Heart left ventricle (tissue), 16 donors: ENCODE measurements around the gene SERPINA12. TPM values are rescaled to one million over a fixed set of nuclear protein-coding genes. Genes with fewer than 3 reads are reported as not detected.

Experiments used
- ATAC-seq, 4 donors: fragments of 200-7000 bp; cut with Tn5 transposase; one replicate each; pipeline ENCODE4 v1.9.1; 2020 to 2022; ENCODE audit warnings: moderate library complexity in 4 of 4, mild to moderate bottlenecking in 3 of 4, moderate number of reproducible peaks in 1 of 4
- DNase-seq, 5 donors: peaks; one replicate each; pipeline ENCODE4 v3.0.0-alpha.2; 2020
- H3K27ac ChIP-seq, 12 donors: fragments of 200-600 bp; sonication (generic) in 4 of 12; one replicate each; pipeline versions ENCODE4 v1.5.0 to v1.8.0; 2016 to 2022; ENCODE audit warnings: mild to moderate bottlenecking in 2 of 12
- H3K27me3 ChIP-seq, 9 donors: fragments of 200-600 bp; sonication (generic) in 2 of 9; one replicate each; pipeline versions ENCODE4 v1.5.1 to v1.8.0; 2016 to 2022; ENCODE audit warnings: mild to moderate bottlenecking in 3 of 9
- H3K36me3 ChIP-seq, 9 donors: fragments of 200-600 bp; sonication (generic) in 2 of 9; one replicate each; pipeline versions ENCODE4 v1.5.0 to v1.8.0; 2018 to 2022; ENCODE audit warnings: mild to moderate bottlenecking in 2 of 9
- H3K4me1 ChIP-seq, 12 donors: fragments of 200-600 bp; sonication (generic) in 4 of 12; one replicate each; pipeline versions ENCODE4 v1.5.0 to v1.8.0; 2016 to 2022; ENCODE audit warnings: mild to moderate bottlenecking in 3 of 12
- H3K4me3 ChIP-seq, 12 donors: fragments of 200-600 bp; sonication (generic) in 4 of 12; one replicate each; pipeline versions ENCODE4 v1.5.0 to v1.8.0; 2017 to 2022; ENCODE audit warnings: mild to moderate bottlenecking in 9 of 12, moderate library complexity in 4 of 12
- H3K9me3 ChIP-seq, 12 donors: fragments of 200-600 bp; sonication (generic) in 4 of 12; one replicate each; pipeline versions ENCODE4 v1.5.0 to v1.8.0; 2016 to 2022; ENCODE audit warnings: mild to moderate bottlenecking in 1 of 12
- CTCF ChIP-seq, 12 donors: fragments of 200-600 bp; sonication (generic) in 4 of 12; IDR thresholded peaks; one replicate each; pipeline versions ENCODE4 v1.5.0 to v1.8.0; 2018 to 2022; ENCODE audit warnings: antibody characterized with exemption in 12 of 12, mild to moderate bottlenecking in 5 of 12
- POLR2A ChIP-seq, 2 donors: fragments of 450-650 bp; IDR thresholded peaks; one replicate each; pipeline ENCODE4 v1.6.1; 2017; ENCODE audit warnings: antibody characterized with exemption in 2 of 2, mild to moderate bottlenecking in 2 of 2, moderate library complexity in 2 of 2
- WGBS, 4 donors: extraction: QIAGEN DNeasy Blood & Tissue Kit in 2 of 4; methylation state at CpG; one replicate each; pipeline versions ENCODE4 v1.1.5 to v1.1.7; 2013 to 2018; 5-methylcytosine and 5-hydroxymethylcytosine counted together
- intact Hi-C, 10 donors: fragments of 100-400 bp; cut with DNase I; formaldehyde crosslinking; loops; one replicate each; pipeline versions ENCODE4 v1.11.1 to v1.14.2; 2022
- polyA plus RNA-seq, 2 donors: library from polyadenylated mRNA; stranded (reverse); fragments of 200-250 nt; gene quantifications; one replicate each; pipeline ENCODE4 v1.2.3, GENCODE V29; 2013
- total RNA-seq, 9 donors: library from RNA; depleted of rRNA in 2 of 9; stranded (reverse); fragments of >200 nt in 2 of 9; fragmentation: NEBNext Ultra II Directional in 3 of 9; extraction: Animal tissue kit (Norgen Biotek cat#: 25700) in 3 of 9; gene quantifications; one replicate each; pipeline versions ENCODE4 v1.1.0 to v1.2.4, GENCODE V29; 2016 to 2023
- donor health status: ischemic (EF 13 %, LVEDD 7.1; RV severe dilation, severe dysfunction).
- donor health status: healthy with polysubstance abuse.
- donor health status: DM: no; HTN: yes; CAD: no.
- donor health status: DM: no; HTN: no; CAD: no.
- donor health status: ischemic (EF 25% LVEDD 6.9; RV normal size, moderate dysfunction).
- donor health status: ischemic (EF 25% LVEDD 5.7; RV mildly dilated, moderate dysfunction).
- donor health status: healthy.
- donor health status: DM: yes; HTN: yes; CAD: no.
- donor health status: ischemic (EF 35%, LVEDD 5.7; RV mildly dilated, moderate dysfunction).
- donor health status: nonischemic (EF 11% LVEDD 7.7; RV severe dilation, severe dysfunction).
- donor health status: DM: yes; HTN: yes; CAD: no.
- donor health status: PGD.
- donor health status: ischemic (EF 29% LVEDD 5.4; RV normal size, mild dysfunction).
- donor health status: nonischemic (EF 23%, LVEDD 6.1; RV moderate dilation, normal function).

The SERPINA12 gene
- total and polyA plus RNA-seq, 11 donors = not detected

DNA sequence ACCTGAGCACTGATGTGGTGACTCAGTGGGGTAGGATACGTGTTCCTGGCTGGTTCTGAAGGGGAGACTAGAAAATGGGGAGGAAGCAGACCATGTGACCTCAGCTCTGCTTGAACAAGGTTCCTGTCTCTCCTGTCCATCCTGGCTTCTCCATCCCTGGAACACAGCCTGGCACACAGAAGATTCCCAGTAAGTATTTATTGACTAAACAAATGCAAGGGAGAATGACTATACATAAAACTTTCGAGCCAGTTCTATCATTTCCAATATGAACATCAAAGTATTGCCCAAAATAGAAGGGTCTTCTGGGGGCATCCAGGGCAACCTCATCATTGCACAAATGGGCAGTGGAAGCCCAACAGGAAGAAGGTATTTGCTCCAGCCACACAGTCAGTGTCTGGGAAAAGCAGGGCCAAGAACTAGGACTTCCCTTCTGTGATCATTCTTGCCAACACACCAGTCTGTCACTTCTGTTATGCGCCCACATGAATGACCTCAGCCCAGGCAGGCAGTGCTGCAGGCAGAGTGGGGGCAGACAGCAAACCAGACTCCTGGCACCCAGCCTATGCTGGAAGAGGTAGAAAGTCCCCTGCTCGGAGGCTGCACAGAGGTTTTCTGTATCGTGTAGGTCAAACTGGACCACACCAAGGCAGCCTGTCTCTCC is 27.7 kb downstream of the SERPINA12 start:
- 68 to 74% (median 71%) methylated on average over 5 of the region's 5 CpGs for WGBS, 4 donors
- peaks cover 0 to 21% (median 11%) of the 10 kb centered on the region in 12 donors for H3K9me3 ChIP-seq
- intact Hi-C loops = loop anchor here in 5 of 10 donors (10.0 kb wide), 3 partner anchors 127 to 447 kb away; no protein-coding TSS in a partner anchor
- H3K36me3 ChIP-seq = no peaks in the 10 kb centered on the region
- H3K4me1 ChIP-seq = peaks cover 0 to 8% (median 6%) of the 10 kb centered on the region in 12 donors
- no peak overlapping the region for H3K4me3 ChIP-seq
- ATAC-seq = no peak
- H3K27me3 ChIP-seq = peaks cover 0 to 20% (median 6%) of the 10 kb centered on the region in 9 donors
- TF ChIP-seq POLR2A (IDR thresholded peaks at IDR 0.05) (no peak), CTCF (IDR thresholded peaks at IDR 0.05) (no peak)
- DNase-seq = no peak
- no peak overlapping the region for H3K27ac ChIP-seq

- Histone ChIP-seq H3K4me1 (no peaks in the 10 kb centered on the region), H3K27ac (no peak overlapping the region), H3K9me3 (peaks cover 0 to 21% (median 11%) of the 10 kb centered on the region in 12 donors), H3K4me3 (no peak overlapping the region), H3K27me3 (peaks cover 0 to 14% (median 4%) of the 10 kb centered on the region in 9 donors), H3K36me3 (no peaks in the 10 kb centered on the region)
- no peak for ATAC-seq
- WGBS, 4 donors = 25 to 38% (median 34%) methylated on average over 2 of the region's 2 CpGs
- no peak for DNase-seq
- TF ChIP-seq POLR2A (IDR thresholded peaks at IDR 0.05) (no peak), CTCF (IDR thresholded peaks at IDR 0.05) (no peak)
- intact Hi-C loops = loop anchor here in 5 of 10 donors (10.0 kb wide), 3 partner anchors 126 to 446 kb away; no protein-coding TSS in a partner anchor
Observed at GRCh38 chr14:94480809-94481208, 28.5 kb downstream of the SERPINA12 start.

GRCh38 chr14:94478420-94478819 is 30.8 kb downstream of the SERPINA12 start:
- no peak overlapping the region for H3K4me3 ChIP-seq
- H3K27me3 ChIP-seq = peaks cover 0 to 17% (median 0%) of the 10 kb centered on the region in 9 donors
- H3K36me3 ChIP-seq = no peaks in the 10 kb centered on the region
- intact Hi-C loops = no loop called here
- ATAC-seq (no peak), DNase-seq (no peak)
- no peak overlapping the region for H3K27ac ChIP-seq
- TF ChIP-seq POLR2A (IDR thresholded peaks at IDR 0.05) (no peak), CTCF (IDR thresholded peaks at IDR 0.05) (no peak)
- H3K9me3 ChIP-seq = peaks cover 0 to 21% (median 11%) of the 10 kb centered on the region in 12 donors
- H3K4me1 ChIP-seq = no peaks in the 10 kb centered on the region

- intact Hi-C loops = no loop called here
- Histone ChIP-seq H3K27me3 (peaks cover 0 to 17% (median 0%) of the 10 kb centered on the region in 9 donors), H3K4me3 (no peak within 1 kb of the TSS), H3K9me3 (peaks cover 0 to 21% (median 11%) of the 10 kb centered on the region in 12 donors), H3K4me1 (no peaks in the 10 kb centered on the region), H3K27ac (no peak within 1 kb of the TSS), H3K36me3 (no peaks in the 10 kb centered on the region)
- no peak for DNase-seq
- WGBS, 4 donors = 42 to 65% (median 54%) methylated on average over 2 of the region's 2 CpGs
- no peak for ATAC-seq
- TF ChIP-seq CTCF (IDR thresholded peaks at IDR 0.05) = no peak
- TF ChIP-seq POLR2A (IDR thresholded peaks at IDR 0.05) = no peak
Observed at GRCh38 chr14:94476023-94476422, 33.2 kb downstream of the SERPINA12 start, which contains the start of gene SERPINA9. Gene SERPINA9 (minus strand): TSS chr14:94476197. CDS start chr14:94469840, 6,357 bp downstream.
